ENCODE results near the gene RBM39.
"Not testable (repeated sequence)": the region's sequence is repeated elsewhere in the genome, so short reads cannot be mapped to it uniquely, and the experiment has no call there.

The RBM39 gene

GRCh38 chr20:35708502-35708901 lies 33.6 kb downstream of the RBM39 start:
- TF ChIP-seq CTCF (IDR thresholded peaks at IDR 0.05; ENCODE audit: low read depth, low read length, missing control alignments), result no peak
- DNase-seq (ENCODE audit: low read depth), result no peak

GRCh38 chr20:35706591-35707529 lies 35.2 kb downstream of the RBM39 start:
- not testable (repeated sequence) for H3K4me3 ChIP-seq (ENCODE audit: low read depth, low read length); DNase-seq (ENCODE audit: low read depth)

More at GRCh38 chr20:35708502-35708901, 33.6 kb downstream of the RBM39 start:
- no peak overlapping the region for H3K4me3 ChIP-seq (ENCODE audit: low read depth, low read length)

- H3K4me3 ChIP-seq (ENCODE audit: low read depth, low read length); DNase-seq (ENCODE audit: low read depth): not testable (repeated sequence)
Observed at GRCh38 chr20:35705894-35706293, 36.2 kb downstream of the RBM39 start.

- TF ChIP-seq CTCF (IDR thresholded peaks at IDR 0.05; ENCODE audit: low read depth, low read length, missing control alignments), result no peak
- no peak overlapping the region for H3K4me3 ChIP-seq (ENCODE audit: low read depth, low read length)
- no peak for DNase-seq (ENCODE audit: low read depth)
Observed at GRCh38 chr20:35704514-35705261, 37.4 kb downstream of the RBM39 start.

- no peak for DNase-seq (ENCODE audit: low read depth)
- no peak overlapping the region for H3K4me3 ChIP-seq (ENCODE audit: low read depth, low read length)
- no peak for TF ChIP-seq CTCF (IDR thresholded peaks at IDR 0.05; ENCODE audit: low read depth, low read length, missing control alignments)
Observed at GRCh38 chr20:35702824-35703695, 39.0 kb downstream of the RBM39 start.

- H3K4me3 ChIP-seq (ENCODE audit: low read depth, low read length), result no peak overlapping the region
- DNase-seq (ENCODE audit: low read depth), result no peak
- no peak for TF ChIP-seq CTCF (IDR thresholded peaks at IDR 0.05; ENCODE audit: low read depth, low read length, missing control alignments)
Observed at GRCh38 chr20:35702051-35702823, 39.8 kb downstream of the RBM39 start.

- H3K4me3 ChIP-seq (ENCODE audit: low read depth, low read length), result peak overlapping the region; percentile 71; the same call in 1 of the 2 replicates
- TF ChIP-seq CTCF (IDR thresholded peaks at IDR 0.05; ENCODE audit: low read depth, low read length, missing control alignments), result no peak
- DNase-seq (ENCODE audit: low read depth), result no peak
Observed at GRCh38 chr20:35700625-35701148, 41.4 kb downstream of the RBM39 start.

Data from GM12864 (cell line).